Duodenal mucosa (tissue), 2 donors: Measurements from ENCODE around the gene HOXA5.

Source experiments
- H3K27ac ChIP-seq: one replicate; pipeline ENCODE4 v1.7.0; 2013; ENCODE audit warnings: low read depth, low read length
- H3K27me3 ChIP-seq, 2 donors: one replicate each; pipeline ENCODE4 v1.7.0; 2013; ENCODE audit warnings: low read length in 2 of 2, control low read depth in 1 of 2; ENCODE audit not compliant: insufficient read depth in 2 of 2, control insufficient read depth in 1 of 2
- H3K36me3 ChIP-seq, 2 donors: one replicate each; pipeline ENCODE4 v1.7.0; 2013; ENCODE audit warnings: low read length in 2 of 2, control low read depth in 1 of 2; ENCODE audit not compliant: insufficient read depth in 2 of 2, control insufficient read depth in 1 of 2
- H3K4me1 ChIP-seq, 2 donors: one replicate each; pipeline ENCODE4 v1.7.0; 2013; ENCODE audit warnings: low read length in 2 of 2, control low read depth in 1 of 2; ENCODE audit not compliant: insufficient read depth in 2 of 2, control insufficient read depth in 1 of 2
- H3K4me3 ChIP-seq, 2 donors: one replicate each; pipeline ENCODE4 v1.7.0; 2013; ENCODE audit warnings: low read length in 2 of 2, low read depth in 1 of 2
- H3K9ac ChIP-seq, 2 donors: one replicate each; pipeline ENCODE4 v1.7.0; 2013; ENCODE audit warnings: low read length in 2 of 2, low read depth in 1 of 2
- H3K9me3 ChIP-seq, 2 donors: one replicate each; pipeline ENCODE4 v1.7.0; 2013; ENCODE audit warnings: low read length in 2 of 2, control low read depth in 1 of 2; ENCODE audit not compliant: control insufficient read depth in 1 of 2

HOXA5 gene

DNA sequence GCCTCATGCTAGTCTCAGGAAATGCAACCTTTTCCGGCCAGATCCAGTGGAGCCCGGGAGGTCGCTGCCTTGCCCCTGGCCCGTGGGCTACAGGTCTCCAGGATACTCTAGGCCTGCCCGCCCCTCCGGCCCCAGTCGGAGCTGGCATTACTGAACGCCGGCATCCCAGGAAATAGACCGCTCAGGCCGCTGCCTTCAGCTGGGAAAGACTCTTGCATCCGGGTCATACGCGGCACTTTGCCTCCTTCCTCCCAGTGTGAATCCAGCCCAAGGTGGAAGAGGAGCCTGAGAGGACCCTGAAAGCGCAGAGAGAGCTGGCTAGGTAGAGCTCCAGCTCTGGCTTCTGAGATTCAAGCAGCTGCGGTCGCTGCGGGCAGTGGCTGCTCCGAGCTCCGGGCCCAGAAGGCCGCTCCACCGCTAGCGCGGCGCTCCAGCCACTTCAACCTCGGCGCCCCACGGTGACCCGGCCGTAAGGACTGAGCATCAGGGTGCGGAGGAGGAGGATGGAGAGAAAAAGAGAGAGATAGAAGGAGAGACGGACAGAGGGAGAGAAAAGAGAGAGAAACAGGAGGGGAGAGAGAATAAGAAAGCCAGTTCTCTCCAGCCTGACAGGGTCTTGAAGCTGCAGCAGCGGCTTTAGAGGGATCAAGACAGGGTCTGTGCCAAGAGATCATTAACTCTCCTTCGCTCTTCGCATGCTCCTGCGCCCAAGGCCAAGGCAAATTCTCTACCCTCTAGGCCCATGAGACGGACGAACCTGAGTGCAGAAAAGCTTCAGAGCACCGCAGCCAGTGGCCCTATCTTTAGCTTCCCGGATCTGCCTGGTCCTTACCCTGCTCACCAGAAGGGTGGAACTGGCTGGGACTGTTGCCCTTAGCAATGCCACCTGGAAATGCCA, 32.4 kb upstream of the HOXA5 start:
- no peaks in the 10 kb centered on the region for H3K36me3 ChIP-seq
- peaks cover 87 to 98% of the 10 kb centered on the region in 2 donors for H3K27me3 ChIP-seq
- no peak overlapping the region for H3K27ac ChIP-seq
- no peak overlapping the region for H3K9ac ChIP-seq
- peaks cover 0 to 13% of the 10 kb centered on the region in 2 donors for H3K4me1 ChIP-seq
- no peaks in the 10 kb centered on the region for H3K9me3 ChIP-seq
- no peak overlapping the region for H3K4me3 ChIP-seq

DNA sequence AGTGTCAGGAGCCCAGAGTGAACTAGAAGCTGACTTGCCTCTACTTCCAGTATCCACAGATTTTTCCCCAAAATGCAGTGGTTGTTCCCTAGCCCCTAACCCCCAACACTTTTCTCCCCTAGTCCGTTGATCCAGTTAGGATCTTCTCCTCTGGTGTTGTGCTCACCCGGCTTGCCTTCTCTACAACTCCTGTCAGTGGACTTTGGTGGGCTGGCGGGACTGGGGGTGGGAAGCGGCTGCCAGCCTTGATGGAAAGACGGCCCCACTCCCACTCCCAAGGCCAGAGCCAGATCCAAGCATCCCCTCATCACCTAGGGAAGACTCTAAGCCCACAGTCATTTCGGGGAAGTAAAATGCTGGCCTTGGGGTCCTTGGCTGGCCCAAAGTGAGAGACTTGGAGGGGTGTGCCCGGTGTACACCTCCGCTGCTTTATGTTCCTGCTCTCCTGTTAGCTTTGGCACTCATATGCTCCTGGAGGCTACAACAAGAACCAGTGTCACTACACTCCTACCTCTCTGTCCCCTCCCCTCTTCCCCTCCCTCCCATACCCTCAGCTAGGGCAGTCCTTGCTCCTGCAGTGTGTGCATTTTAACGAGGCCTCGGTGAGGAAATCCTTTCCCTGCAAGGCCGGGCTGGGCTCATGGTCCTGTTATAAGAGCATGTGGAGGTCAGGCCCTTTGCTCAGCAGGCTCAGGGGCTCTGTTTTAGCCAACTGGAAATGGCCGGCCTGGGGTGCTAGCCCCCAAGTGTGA, 31.6 kb upstream of the HOXA5 start:
- H3K4me3 ChIP-seq = no peak overlapping the region
- peaks cover 91 to 98% of the 10 kb centered on the region in 2 donors for H3K27me3 ChIP-seq
- H3K9me3 ChIP-seq = no peaks in the 10 kb centered on the region
- peaks cover 0 to 13% of the 10 kb centered on the region in 2 donors for H3K4me1 ChIP-seq
- no peaks in the 10 kb centered on the region for H3K36me3 ChIP-seq
- no peak overlapping the region for H3K27ac ChIP-seq
- no peak overlapping the region for H3K9ac ChIP-seq

DNA sequence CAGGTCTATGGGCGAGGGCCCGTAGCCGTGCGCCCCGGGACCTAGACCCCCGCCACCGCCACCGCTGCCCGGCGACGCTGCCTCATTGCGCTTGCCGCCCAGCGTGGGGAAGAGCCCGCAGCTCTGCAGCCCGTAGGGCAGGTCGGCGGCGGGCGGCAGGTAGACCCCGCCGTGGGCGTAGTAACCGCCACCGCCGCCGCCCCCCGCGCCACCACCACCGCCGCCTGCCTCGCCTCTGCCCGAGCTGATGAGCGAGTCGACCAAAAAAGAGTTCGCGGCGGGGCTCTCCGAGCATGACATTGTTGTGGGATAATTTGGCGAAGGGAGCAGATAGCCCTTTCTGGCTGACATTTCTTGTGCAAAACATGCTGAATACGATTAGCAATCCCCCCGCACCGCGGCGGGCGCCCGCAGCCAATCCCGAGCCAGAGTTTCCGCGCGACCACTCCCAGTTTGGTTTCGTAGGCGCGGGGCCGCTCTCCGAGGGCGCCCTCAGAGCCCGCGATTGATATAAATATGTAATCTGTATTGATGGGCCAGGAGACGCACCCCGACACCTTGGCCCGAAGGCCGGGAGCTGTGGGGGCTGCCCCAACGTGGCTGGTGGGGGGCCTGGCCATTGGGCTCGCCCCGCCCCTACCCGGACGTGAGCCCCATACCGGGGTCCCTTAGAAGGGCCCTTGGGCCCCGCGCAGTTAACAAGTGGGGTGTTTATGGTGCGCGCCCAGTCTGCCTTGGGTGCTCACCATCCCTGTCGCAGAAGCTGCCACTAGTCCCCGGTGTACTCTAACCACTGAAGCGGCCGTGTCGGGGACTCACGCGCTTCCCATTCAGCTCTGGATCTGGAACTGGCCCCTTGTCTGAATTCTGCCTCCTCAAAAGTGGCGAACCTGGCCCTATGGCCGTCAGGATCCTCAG, 30.7 kb upstream of the HOXA5 start, which contains the start of gene HOXA10:
Gene HOXA10 (minus strand): TSS at position 365 of the 918 bp plus-strand sequence. CDS start 14 bp downstream, at position 351.
- Histone ChIP-seq H3K4me1 (peaks cover 0 to 6% of the 10 kb centered on the region in 2 donors), H3K27ac (peak within 1 kb of the TSS; percentile 20), H3K27me3 (peaks cover 89 to 98% of the 10 kb centered on the region in 2 donors), H3K9ac (no peak within 1 kb of the TSS), H3K36me3 (no peaks in the 10 kb centered on the region), H3K9me3 (no peaks in the 10 kb centered on the region), H3K4me3 (peak within 1 kb of the TSS; percentile 45 to 47)

DNA sequence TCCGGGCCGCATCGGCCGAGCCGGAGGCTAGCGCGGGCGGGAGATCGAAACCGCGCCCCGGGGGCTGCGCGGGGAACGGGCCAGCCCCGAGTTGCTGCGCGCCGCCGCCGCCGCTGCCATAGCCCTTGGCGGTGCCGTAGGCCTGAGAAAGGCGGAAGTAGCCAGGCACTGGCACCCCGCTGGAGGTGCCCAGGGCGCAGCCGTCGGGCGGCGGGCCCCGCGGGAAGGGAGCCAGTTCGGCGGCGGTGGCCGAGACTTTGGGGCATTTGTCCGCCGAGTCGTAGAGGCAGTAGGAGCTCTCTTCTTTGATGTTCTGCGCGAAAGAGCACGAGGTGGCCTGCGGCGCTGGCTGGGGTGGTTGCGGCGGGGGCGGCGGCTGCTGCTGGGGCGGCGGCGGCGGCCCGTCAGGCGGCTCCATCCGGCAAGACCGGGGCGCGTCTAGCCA, 30.1 kb upstream of the HOXA5 start:
- H3K9me3 ChIP-seq = no peaks in the 10 kb centered on the region
- H3K27ac ChIP-seq = peak overlapping the region; percentile 20
- no peaks in the 10 kb centered on the region for H3K36me3 ChIP-seq
- H3K4me3 ChIP-seq = peak overlapping the region; percentile 45 to 47
- peaks cover 0 to 5% of the 10 kb centered on the region in 2 donors for H3K4me1 ChIP-seq
- H3K27me3 ChIP-seq = peaks cover 94 to 98% of the 10 kb centered on the region in 2 donors
- no peak overlapping the region for H3K9ac ChIP-seq

DNA sequence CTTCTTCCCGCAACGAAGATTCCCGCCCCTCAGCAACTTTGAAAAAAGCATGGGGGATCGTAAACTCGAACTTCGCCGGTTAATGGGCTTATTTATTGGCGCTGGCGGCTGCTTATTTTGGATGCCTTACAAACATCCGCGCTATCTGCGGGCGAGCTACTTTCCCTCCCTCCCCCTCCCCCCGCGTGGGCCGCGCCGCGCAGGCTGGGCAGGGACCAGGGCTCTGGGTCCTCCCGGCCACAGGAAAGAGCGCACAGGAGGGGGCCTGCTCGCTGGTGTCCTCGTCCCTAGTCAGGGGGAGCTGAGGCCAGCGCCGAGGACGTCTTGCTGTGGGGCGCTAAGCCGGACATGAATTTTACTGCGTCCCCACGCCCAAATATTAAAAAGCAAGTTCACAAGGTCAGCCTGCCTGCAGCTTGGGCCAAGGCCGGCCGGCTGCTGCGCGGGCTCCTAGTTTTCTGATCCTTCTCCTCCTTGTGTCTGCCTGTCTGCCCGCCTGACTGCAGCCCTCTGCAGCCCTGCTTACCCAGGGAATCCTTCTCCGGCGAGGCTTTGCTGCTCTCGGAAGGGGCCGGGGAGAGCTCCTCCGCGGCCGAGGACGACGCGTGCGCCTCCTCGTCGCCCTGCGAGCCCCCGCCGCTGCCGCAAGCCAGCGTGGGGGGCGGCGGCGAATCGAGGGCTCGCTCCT, 29.5 kb upstream of the HOXA5 start:
- H3K36me3 ChIP-seq = no peaks in the 10 kb centered on the region
- peaks cover 94 to 98% of the 10 kb centered on the region in 2 donors for H3K27me3 ChIP-seq
- H3K9ac ChIP-seq = no peak overlapping the region
- H3K4me3 ChIP-seq = peak overlapping the region; percentile 45 to 47
- H3K27ac ChIP-seq = peak overlapping the region; percentile 20
- no peaks in the 10 kb centered on the region for H3K9me3 ChIP-seq
- H3K4me1 ChIP-seq = peaks cover 0 to 5% of the 10 kb centered on the region in 2 donors

DNA sequence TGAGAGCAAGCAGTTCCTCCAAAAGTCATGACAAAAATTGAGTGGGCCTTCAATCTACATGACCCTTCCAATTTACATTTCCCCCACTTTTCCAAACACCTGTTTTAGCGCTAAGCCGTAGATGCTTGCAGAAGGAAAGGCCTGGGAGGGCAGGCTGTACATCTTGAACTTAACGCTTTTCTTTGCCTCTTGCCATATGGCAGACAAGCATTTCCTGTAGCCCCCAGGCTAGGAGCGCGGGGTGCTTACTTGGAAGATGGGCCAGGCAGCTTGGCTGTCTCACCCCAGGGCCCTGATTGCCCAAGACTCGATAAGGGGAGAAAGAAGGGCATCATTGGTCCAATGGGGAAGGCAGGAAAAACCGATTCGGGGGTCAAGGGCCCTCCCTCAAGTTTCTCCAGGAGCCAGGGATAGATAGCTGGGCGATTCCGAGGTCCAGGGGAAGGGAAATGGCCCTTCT, 28.9 kb upstream of the HOXA5 start:
- no peak overlapping the region for H3K9ac ChIP-seq
- no peaks in the 10 kb centered on the region for H3K36me3 ChIP-seq
- peaks cover 0 to 5% of the 10 kb centered on the region in 2 donors for H3K4me1 ChIP-seq
- no peak overlapping the region for H3K4me3 ChIP-seq
- no peak overlapping the region for H3K27ac ChIP-seq
- H3K9me3 ChIP-seq = no peaks in the 10 kb centered on the region
- peaks cover 94 to 98% of the 10 kb centered on the region in 2 donors for H3K27me3 ChIP-seq

DNA sequence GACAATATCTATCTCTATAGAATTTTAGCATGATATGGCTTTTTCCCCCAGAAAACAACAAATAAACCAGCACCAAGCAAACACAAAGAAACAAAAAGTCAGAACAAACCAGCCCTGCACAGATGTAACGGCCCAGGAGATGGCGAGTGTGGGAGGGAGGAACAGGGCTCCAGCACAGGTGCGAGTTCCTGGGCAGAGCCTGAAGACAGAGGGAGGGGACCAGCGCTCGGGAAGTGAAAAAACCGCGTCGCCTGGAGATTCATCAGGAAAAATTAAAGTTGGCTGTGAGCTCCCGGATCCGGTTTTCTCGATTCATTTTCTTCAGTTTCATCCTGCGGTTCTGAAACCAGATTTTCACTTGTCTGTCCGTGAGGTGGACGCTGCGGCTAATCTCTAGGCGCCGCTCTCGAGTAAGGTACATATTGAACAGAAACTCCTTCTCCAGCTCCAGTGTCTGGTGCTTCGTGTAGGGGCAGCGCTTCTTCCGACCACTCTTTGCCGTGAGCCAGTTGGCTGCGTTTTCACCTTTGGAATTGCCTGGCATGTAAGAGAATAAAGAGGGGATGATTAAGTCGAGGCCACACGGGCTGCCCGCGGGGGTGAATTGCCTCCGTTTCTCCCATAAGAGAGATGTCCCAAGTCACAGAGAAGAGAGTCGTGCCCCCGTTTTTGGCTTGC, 28.3 kb upstream of the HOXA5 start:
- Histone ChIP-seq H3K9ac (no peak overlapping the region), H3K27ac (peak overlapping the region; percentile 17), H3K4me1 (peaks cover 0 to 5% of the 10 kb centered on the region in 2 donors), H3K9me3 (no peaks in the 10 kb centered on the region), H3K4me3 (no peak overlapping the region), H3K27me3 (peaks cover 94 to 98% of the 10 kb centered on the region in 2 donors), H3K36me3 (no peaks in the 10 kb centered on the region)

DNA sequence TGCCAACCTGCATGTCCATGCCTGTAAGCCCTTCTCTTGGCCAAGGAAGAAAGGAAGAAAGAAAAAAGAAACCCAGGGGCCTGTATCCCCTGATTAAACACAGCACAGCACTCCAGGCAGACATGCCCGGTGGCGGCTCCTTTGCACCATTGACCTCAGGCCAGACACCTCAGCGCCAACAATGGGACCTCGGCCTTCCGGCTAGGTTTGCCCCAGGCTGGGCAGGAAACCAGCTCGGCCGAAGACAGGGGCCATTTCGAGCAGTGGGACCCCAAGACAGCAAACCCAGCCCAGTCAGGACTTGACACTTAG, 27.8 kb upstream of the HOXA5 start:
- Histone ChIP-seq H3K36me3 (no peaks in the 10 kb centered on the region), H3K9me3 (no peaks in the 10 kb centered on the region), H3K4me3 (no peak overlapping the region), H3K27me3 (peaks cover 94 to 98% of the 10 kb centered on the region in 2 donors), H3K4me1 (peaks cover 0 to 5% of the 10 kb centered on the region in 2 donors), H3K9ac (no peak overlapping the region), H3K27ac (peak overlapping the region; percentile 17)
